HepG2 (cell line): Measurements from ENCODE around the gene GAS6. TPM values are rescaled to one million over a fixed set of nuclear protein-coding genes. Genes with fewer than 3 reads are reported as not detected.

Experiments used
- ATAC-seq: fragments of 200-7000 bp; cut with Tn5 transposase; 3 replicates; pipeline ENCODE4 v1.9.1; 2020; ENCODE audit warnings: mild to moderate bottlenecking, moderate library complexity
- BruUV-seq: library from RNA; stranded (reverse); fragments of 400-500 nt; replicated peaks from 2 replicates; lab custom pipeline; 2021; lab: Mats Ljungman, UMichigan
- CTCF ChIA-PET: fragments of 300-600 bp; formaldehyde crosslinking; extraction: SDS; loops from one replicate; lab custom pipeline; 2021; ENCODE audit warnings: low total read pairs, inconsistent platforms, low intra/inter-chr PET ratio; lab: Yijun Ruan, JAX
- POLR2A ChIA-PET: fragments of 350-600 bp; sonication (Branson Sonifier 250); formaldehyde crosslinking; loops from one replicate; lab custom pipeline; 2020; ENCODE audit warnings: antibody characterized with exemption, inconsistent platforms; lab: Yijun Ruan, JAX
- DNase-seq: peaks from one replicate; pipeline ENCODE4 v3.0.0-alpha.2; 2015; ENCODE audit warnings: low spot score
- FAIRE-seq: peaks from 3 replicates; lab custom pipeline; 2011; peaks lifted over from hg19 to GRCh38; lab: Jason Lieb, UNC
- H2AFZ ChIP-seq: one replicate; pipeline ENCODE4 v1.6.1; 2011; ENCODE audit warnings: low read length, inconsistent platforms
- H3K27ac ChIP-seq: fragments of 300-600 bp; 3 replicates; pipeline ENCODE4 v1.8.0; 2011; ENCODE audit warnings: mixed run types, mild to moderate bottlenecking, mixed read lengths, low read length, inconsistent platforms; ENCODE audit not compliant: insufficient read depth; ENCODE audit errors: extremely low read length
- H3K27me3 ChIP-seq, 2 experiments: fragments of 200-600 bp in 1 of 2; 2 replicates in 1 of 2; 3 replicates in 1 of 2; pipeline versions ENCODE4 v1.6.0 to v1.8.0; 2011; ENCODE audit warnings: low read length in 2 of 2, mild to moderate bottlenecking in 2 of 2, moderate library complexity in 2 of 2, inconsistent platforms in 1 of 2; ENCODE audit not compliant: insufficient read depth in 2 of 2, control insufficient read depth in 1 of 2
- H3K36me3 ChIP-seq, 2 experiments: fragments of 200-600 bp in 1 of 2; replicated peaks in 1 of 2; 2 replicates in 1 of 2; 3 replicates in 1 of 2; pipeline versions ENCODE4 v1.5.1 to v1.8.0; 2011; ENCODE audit warnings: low read length in 2 of 2, inconsistent platforms in 1 of 2; ENCODE audit not compliant: insufficient read depth in 2 of 2, control insufficient read depth in 1 of 2
- H3K4me1 ChIP-seq: 2 replicates; pipeline ENCODE4 v1.5.1; 2012; ENCODE audit warnings: low read length, inconsistent platforms; ENCODE audit not compliant: insufficient read depth
- H3K4me2 ChIP-seq: 2 replicates; pipeline ENCODE4 v1.6.0; 2011; ENCODE audit warnings: low read depth, low read length, inconsistent platforms
- H3K4me3 ChIP-seq, 3 experiments: fragments of 200-600 bp in 1 of 3; sonication (generic), shearing (Covaris generic) in 1 of 3; replicated peaks in 1 of 3; 2 replicates each; pipeline ENCODE4 v1.5.1; 2011 to 2016; ENCODE audit warnings: low read length in 3 of 3, inconsistent platforms in 2 of 3, low read depth in 2 of 3, mild to moderate bottlenecking in 2 of 3, control low read depth in 1 of 3, mixed read lengths in 1 of 3; ENCODE audit not compliant: insufficient read depth in 1 of 3
- H3K79me2 ChIP-seq: one replicate; pipeline ENCODE4 v1.6.1; 2011; ENCODE audit warnings: low read length, inconsistent platforms; ENCODE audit not compliant: insufficient read depth
- H3K9ac ChIP-seq: 2 replicates; pipeline ENCODE4 v1.6.0; 2011; ENCODE audit warnings: mild to moderate bottlenecking, low read depth, low read length, inconsistent platforms; ENCODE audit not compliant: insufficient read depth
- H3K9me3 ChIP-seq: 2 replicates; pipeline ENCODE4 v1.5.1; 2012; ENCODE audit warnings: mild to moderate bottlenecking, low read length
- H4K20me1 ChIP-seq: 2 replicates; pipeline ENCODE4 v1.6.0; 2011; ENCODE audit warnings: inconsistent platforms, mild to moderate bottlenecking, low read length, moderate library complexity; ENCODE audit not compliant: insufficient read depth
- MAFK ChIP-seq, 2 experiments: IDR thresholded peaks in 1 of 2; conservative IDR thresholded peaks in 1 of 2; 2 replicates each; pipeline ENCODE4 v1.6.1; 2011; ENCODE audit warnings: improper control_type of control experiment in 2 of 2, low read length in 2 of 2
- RERE ChIP-seq: IDR thresholded peaks from 2 replicates; pipeline ENCODE4 v1.6.1; 2016; ENCODE audit warnings: low read depth, missing genetic modification reagents, missing compliant biosample characterization
- STAT6 ChIP-seq: sonication (generic); formaldehyde crosslinking; IDR thresholded peaks from 2 replicates; pipeline ENCODE4 v1.4.0; 2020; ENCODE audit warnings: missing genetic modification reagents, mild to moderate bottlenecking, borderline replicate concordance
- ZNF296 ChIP-seq: sonication (generic); formaldehyde crosslinking; conservative IDR thresholded peaks from 2 replicates; pipeline ENCODE4 v1.5.0; 2020; ENCODE audit warnings: mild to moderate bottlenecking, missing genetic modification reagents
- ZNF30 ChIP-seq: sonication (generic); formaldehyde crosslinking; IDR thresholded peaks from 2 replicates; pipeline ENCODE4 v1.5.0; 2020; ENCODE audit warnings: mild to moderate bottlenecking, missing genetic modification reagents
- ZNF503 ChIP-seq: sonication (generic); formaldehyde crosslinking; IDR thresholded peaks from 2 replicates; pipeline ENCODE4 v1.4.0; 2020; ENCODE audit warnings: missing genetic modification reagents
- ZNF607 ChIP-seq: sonication (generic); formaldehyde crosslinking; IDR thresholded peaks from 2 replicates; pipeline ENCODE4 v1.5.1; 2020; ENCODE audit warnings: missing genetic modification reagents, mild to moderate bottlenecking, borderline replicate concordance
- ZNF747 ChIP-seq: sonication (generic); formaldehyde crosslinking; IDR thresholded peaks from 2 replicates; pipeline ENCODE4 v1.8.1; 2023; ENCODE audit warnings: missing genetic modification reagents, mild to moderate bottlenecking, borderline replicate concordance
- ZNF749 ChIP-seq: sonication (generic); formaldehyde crosslinking; IDR thresholded peaks from 2 replicates; pipeline ENCODE4 v1.8.0; 2022; ENCODE audit warnings: mild to moderate bottlenecking, missing genetic modification reagents, moderate library complexity, borderline replicate concordance
- ZNF781 ChIP-seq: sonication (generic); formaldehyde crosslinking; IDR thresholded peaks from 2 replicates; pipeline ENCODE4 v1.5.1; 2020; ENCODE audit warnings: borderline replicate concordance, mild to moderate bottlenecking, missing genetic modification reagents; ENCODE audit errors: not compliant biosample characterization
- ZNF879 ChIP-seq: sonication (generic); formaldehyde crosslinking; IDR thresholded peaks from 2 replicates; pipeline ENCODE4 v1.8.1; 2023; ENCODE audit warnings: missing genetic modification reagents
- ZSCAN9 ChIP-seq: IDR thresholded peaks from 2 replicates; pipeline ENCODE4 v1.6.1; 2016; ENCODE audit warnings: borderline replicate concordance
- WGBS: methylation state at CpG from one replicate; pipeline ENCODE4 v1.1.6; 2017; ENCODE audit warnings: low lambda C conversion rate; 5-methylcytosine and 5-hydroxymethylcytosine counted together
- in situ Hi-C: cut with HindIII; loops from 2 replicates; pipeline ENCODE4 v1.10.0; 2017; ENCODE audit warnings: low pct_unique_long_range_greater_than_20kb; ENCODE audit not compliant: extremely low pct_ligation_motif_present
- intact Hi-C: fragments of 100-400 bp; cut with micrococcal nuclease; formaldehyde crosslinking; loops from one replicate; pipeline ENCODE4 v1.10.0; 2022; ENCODE audit not compliant: unreplicated experiment
- polyA plus RNA-seq, 8 experiments: library from polyadenylated mRNA; depleted of rRNA in 3 of 8; stranded (reverse) in 7 of 8; unstranded in 1 of 8; fragments of >200 nt; fragmentation: Illumina TruSeq in 4 of 8; extraction: Trizol in 4 of 8; gene quantifications; 2 replicates each; pipeline versions ENCODE4 v1.2.1 to v1.2.3, GENCODE V29; 2011 to 2016; ENCODE audit warnings: low read depth in 4 of 8, missing spikeins in 1 of 8, mixed read lengths in 1 of 8; ENCODE audit not compliant: insufficient read depth in 1 of 8
- total RNA-seq, 5 experiments: library from RNA; depleted of rRNA; stranded (reverse); fragments of >200 nt; fragmentation: Illumina TruSeq; extraction: Trizol; gene quantifications; 2 replicates each; pipeline ENCODE4 v1.2.3, GENCODE V29; 2016; ENCODE audit warnings: low read depth in 1 of 5
- TF ChIP-seq, protein P1 (sequence below): sonication (generic); formaldehyde crosslinking; IDR thresholded peaks from 2 replicates; pipeline ENCODE4 v1.8.0; 2023; ENCODE audit warnings: mild to moderate bottlenecking, missing genetic modification reagents

GAS6 gene
- total and polyA plus RNA-seq, 2 of the 13 experiments (the other 11 are each of a cell fraction or from before 2014, with no cell fraction given) = 0.09 to 0.24 TPM

DNA sequence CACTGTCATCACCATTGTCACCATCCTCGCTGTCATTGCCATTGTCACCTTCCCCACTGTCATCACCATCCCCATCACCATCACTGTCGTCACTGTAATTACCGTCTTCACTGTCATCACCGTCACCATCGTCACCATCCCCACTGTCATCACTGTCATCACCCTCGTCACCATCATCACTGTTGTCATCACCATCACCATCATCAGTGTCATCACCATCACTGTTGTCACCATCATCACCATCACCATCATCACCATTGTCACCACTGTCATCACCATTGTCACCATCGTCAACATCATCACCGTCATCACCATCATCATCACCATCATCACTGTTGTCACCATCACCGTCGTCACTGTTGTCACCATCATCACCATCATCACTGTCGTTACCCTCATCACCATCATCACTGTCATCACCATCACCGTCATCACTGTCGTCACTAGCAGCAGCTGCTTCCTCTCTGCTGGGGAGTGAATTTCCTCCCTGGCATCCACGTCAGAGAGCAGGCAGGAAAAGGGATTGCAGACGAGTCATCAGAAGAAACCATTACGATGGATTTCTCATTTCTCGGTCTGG, 77.5 kb downstream of the GAS6 start:
- no peak overlapping the region for H3K27ac ChIP-seq
- H3K9me3 ChIP-seq = no peaks in the 10 kb centered on the region
- H3K4me1 ChIP-seq = no peaks in the 10 kb centered on the region
- H3K9ac ChIP-seq = no peak overlapping the region
- no peak overlapping the region for H3K4me2 ChIP-seq
- no TSS peak for BruUV-seq
- no peak overlapping the region for H3K4me3 ChIP-seq
- FAIRE-seq = no peak
- POLR2A ChIA-PET = no interaction called here
- no peaks in the 10 kb centered on the region for H3K36me3 ChIP-seq
- H2AFZ ChIP-seq = no peak overlapping the region
- H3K79me2 ChIP-seq = no peaks in the 10 kb centered on the region
- H4K20me1 ChIP-seq = no peaks in the 10 kb centered on the region
- CTCF ChIA-PET = no interaction called here
- intact Hi-C loops = no loop called here
- no peak for ATAC-seq
- peaks cover 3 to 33% of the 10 kb centered on the region in 2 experiments for H3K27me3 ChIP-seq
- in situ Hi-C loops = no loop called here
- DNase-seq = no peak
- 58% methylated on average over 17 of the region's 17 CpGs for WGBS
- TF ChIP-seq ZNF749 (CRISPR knock-in tag) (no peak), ZNF503 (CRISPR knock-in tag) (no peak), STAT6 (no peak), ZNF747 (CRISPR knock-in tag) (no peak), MAFK (conservative IDR thresholded peaks at IDR 0.05 in 1 of 2, IDR thresholded peaks at IDR 0.05 in 1 of 2; ENCODE audit: low read length in 2 of 2) (no peak), ZNF30 (CRISPR knock-in tag) (no peak), ZNF879 (CRISPR knock-in tag) (no peak), ZNF296 (CRISPR knock-in tag) (no peak), ZNF781 (CRISPR knock-in tag) (no peak), RERE (CRISPR knock-in tag) (no peak), ZSCAN9 (CRISPR knock-in tag) (no peak), ZNF607 (CRISPR knock-in tag) (no peak)
- TF ChIP-seq, protein P1, sequence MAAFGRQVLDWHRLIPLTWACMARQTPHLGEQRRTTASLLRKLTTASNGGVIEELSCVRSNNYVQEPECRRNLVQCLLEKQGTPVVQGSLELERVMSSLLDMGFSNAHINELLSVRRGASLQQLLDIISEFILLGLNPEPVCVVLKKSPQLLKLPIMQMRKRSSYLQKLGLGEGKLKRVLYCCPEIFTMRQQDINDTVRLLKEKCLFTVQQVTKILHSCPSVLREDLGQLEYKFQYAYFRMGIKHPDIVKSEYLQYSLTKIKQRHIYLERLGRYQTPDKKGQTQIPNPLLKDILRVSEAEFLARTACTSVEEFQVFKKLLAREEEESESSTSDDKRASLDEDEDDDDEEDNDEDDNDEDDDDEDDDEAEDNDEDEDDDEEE (CRISPR knock-in tag) = no peak
